GM12892 (cell line): ENCODE measurements around the gene CCNG1.

ENCODE experiments used
- POLR2A ChIP-seq: IDR thresholded peaks from 2 replicates; pipeline ENCODE4 v1.6.1; 2011; ENCODE audit warnings: low read depth, low read length, control low read depth
- POLR2AphosphoS5 ChIP-seq: IDR thresholded peaks from 2 replicates; pipeline ENCODE4 v1.6.1; 2011; ENCODE audit warnings: low read depth, low read length, control low read depth
- TAF1 ChIP-seq: IDR thresholded peaks from 2 replicates; pipeline ENCODE4 v1.6.1; 2011; ENCODE audit warnings: low read depth, mild to moderate bottlenecking, control low read depth, low read length, borderline replicate concordance

GRCh38 chr5:163478982-163479271, 41.5 kb downstream of the CCNG1 start:
- no peak for TF ChIP-seq POLR2AphosphoS5
- TF ChIP-seq POLR2A = no peak
- TF ChIP-seq TAF1 = no peak
